GM19328 (cell line): ENCODE data around the gene HINT2.
A peak's percentile ranks its signal among the peaks of the same experiment; 100 is the strongest.

Experiments used
- ATAC-seq: cut with Tn5 transposase; IDR thresholded peaks from one replicate; pipeline ENCODE4 v1.9.1; 2021; ENCODE audit warnings: mild to moderate bottlenecking, moderate library complexity; ENCODE audit not compliant: unreplicated experiment

HINT2 gene

DNA sequence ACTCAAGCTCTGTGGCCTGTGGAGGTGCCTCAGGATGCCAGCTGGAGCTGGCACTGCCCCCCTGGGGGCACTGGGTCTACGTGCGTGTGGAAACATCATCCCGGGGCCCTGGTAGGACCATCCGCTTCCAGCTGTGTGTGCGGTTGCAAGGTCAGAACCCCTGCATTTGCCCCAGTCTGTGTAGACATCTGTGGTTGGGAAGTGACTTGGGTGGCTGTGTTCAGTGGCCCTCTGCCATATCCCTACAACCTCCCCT, 26.7 kb upstream of the HINT2 start:
- no peak for ATAC-seq

DNA sequence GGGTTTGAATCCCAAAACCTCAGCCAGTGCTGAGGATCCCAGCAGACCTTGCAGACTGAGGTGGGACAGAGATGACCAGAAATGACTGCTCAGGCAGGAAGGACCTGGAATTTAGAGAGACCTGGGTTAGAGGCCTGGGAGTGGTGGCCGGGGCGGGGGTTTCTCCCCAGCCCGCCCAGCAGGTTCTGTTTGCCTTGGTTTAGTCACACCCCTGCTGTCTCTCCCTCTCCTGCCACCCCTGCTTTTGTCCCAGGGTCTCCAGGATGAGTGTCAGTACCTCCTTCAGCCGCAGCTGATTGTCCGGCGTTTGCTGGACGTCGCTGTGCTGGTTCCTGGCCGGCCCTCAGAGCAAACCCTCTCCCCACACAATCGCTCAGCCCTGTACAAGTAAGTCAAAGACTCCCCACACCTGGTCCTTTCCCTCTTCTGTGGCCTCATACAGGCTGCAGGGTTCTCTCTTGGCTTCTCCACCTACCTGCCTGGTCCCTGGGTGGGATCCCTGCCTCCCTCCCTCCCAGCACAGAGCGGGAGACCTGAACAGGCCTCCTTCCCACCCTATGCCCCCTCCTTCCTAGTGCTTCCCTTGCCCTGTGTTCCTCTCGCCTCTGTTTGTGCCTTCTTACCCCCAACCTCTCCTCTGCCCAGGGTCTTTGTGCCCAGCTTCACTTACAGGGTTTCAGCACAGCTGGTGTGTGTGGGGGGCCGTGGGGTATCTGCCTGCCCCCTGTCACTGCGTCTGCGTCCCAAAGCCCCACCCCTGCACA, 26.2 kb upstream of the HINT2 start:
- ATAC-seq: no peak

DNA sequence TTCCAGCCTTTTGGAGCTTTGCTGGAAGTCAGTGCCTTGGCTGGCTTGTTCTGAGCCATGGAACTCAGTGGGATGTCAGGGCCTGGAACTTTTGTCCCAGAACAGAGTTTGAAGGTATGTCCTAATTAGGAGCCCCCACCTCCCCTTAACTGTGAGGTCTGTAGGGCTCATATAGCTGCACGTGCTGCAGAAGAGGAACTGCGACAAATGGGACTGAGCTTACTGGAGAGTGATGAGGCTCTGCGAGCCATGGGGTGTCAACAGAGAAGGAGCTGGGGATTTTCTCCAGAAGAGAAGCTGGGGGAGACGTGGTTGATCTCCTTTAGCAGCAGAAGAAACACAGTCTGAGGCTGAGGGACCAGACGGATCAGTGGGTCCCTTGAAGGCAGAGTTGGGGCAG, 25.1 kb upstream of the HINT2 start:
- no peak for ATAC-seq

DNA sequence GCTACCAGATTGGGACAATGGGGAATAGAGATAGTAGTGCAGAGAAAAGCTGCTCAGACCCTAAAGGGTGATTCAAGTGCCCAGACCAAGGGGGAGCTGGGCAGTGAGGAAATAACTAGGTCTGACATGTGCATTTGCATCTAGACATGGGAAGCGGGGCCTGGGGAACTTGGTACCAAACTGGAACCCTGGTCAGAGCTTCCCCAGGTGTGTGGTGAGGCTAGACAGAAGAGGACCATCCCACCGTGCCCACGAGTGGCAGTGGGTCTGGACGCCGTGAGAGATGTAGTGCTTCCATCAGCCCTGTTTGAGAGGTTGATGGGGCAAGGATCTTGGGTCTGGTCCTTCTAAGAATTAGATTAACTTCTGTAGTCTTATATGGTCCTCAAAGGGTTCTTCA, 21.8 kb upstream of the HINT2 start:
- ATAC-seq: no peak

DNA sequence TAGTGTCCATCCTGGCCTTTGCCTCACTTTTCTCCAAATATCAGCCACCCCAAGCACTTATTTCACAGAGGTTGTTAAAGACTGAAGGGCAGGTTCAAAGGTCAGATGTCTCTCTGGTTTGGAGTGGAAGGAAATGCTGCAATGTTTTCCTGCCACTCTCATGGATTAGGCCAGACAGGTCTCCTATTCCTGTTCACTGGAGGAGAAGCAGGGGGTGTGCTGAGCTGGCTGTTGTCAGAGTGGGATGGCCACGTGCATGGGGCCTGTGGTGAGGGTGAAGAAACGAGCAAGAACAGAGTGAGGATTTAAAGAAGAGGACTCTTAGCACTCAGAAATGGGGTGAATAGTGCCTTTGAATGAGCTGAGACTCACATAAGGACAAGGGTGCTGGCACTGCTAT, 20.9 kb upstream of the HINT2 start:
- ATAC-seq: no peak

DNA sequence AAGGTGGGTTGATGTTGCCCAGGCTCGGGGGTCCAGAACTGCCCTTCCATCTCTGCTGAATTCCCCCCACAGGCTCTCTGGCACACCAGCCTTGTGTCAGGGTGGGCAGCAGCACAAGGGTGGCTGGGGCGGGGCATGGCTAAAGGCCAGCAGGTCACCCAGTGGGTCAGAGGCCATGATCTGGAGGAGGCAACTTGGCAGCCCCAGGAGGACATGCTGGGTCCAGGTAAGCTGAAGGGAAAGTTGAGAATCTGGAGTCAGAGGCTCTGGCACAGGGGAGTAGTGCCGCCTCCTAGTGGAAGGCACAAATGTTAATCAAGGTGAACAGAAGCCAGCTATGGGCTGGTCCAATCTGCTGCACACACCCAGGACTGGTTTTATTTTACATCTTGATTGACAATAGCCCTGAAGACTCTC, 20.4 kb upstream of the HINT2 start:
- ATAC-seq: no peak

DNA sequence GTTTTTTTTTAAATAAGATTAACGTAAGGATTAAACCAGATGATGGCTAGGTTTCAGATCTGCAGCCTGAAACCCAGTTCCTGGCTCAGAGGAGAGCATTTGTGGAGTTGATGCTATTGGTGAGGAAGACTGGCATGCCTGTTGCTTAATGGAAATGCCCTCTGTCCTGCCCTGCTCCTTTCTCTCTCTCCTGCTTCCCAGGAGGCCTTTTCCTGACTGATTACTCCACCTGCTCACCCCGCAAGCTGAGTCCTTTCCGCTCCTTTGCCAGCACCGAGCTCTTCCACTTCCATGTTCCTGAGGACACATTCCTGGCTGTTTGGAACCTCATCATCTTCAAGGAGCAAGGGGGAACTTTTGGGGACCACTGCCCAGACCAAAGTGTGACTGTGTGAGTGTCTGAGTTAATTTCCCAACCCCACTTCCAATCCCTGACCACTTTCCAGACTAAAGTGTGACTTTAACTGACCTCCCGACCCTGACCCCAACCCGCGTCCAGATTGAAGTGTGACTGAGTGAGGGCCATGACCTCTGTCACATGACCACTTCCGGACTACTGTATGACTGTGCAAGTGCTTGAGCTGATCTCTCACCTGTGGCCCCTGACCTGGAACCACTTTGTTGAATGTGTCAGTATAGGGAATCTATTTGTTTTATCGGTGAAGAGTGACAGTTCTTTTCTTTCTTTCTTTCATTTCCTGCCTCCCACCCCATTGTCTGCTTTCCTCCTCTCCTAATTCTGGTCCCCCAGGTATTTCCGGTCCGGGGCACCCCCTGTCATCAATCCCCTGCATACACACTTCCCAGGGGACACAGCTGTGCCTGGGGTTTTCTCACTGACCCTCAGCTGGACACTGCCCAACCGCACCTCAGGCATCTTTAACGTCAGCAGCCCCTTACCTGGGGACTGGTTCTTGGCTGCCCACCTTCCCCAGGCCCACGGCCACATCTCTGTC, 19.7 kb upstream of the HINT2 start:
- no peak for ATAC-seq

DNA sequence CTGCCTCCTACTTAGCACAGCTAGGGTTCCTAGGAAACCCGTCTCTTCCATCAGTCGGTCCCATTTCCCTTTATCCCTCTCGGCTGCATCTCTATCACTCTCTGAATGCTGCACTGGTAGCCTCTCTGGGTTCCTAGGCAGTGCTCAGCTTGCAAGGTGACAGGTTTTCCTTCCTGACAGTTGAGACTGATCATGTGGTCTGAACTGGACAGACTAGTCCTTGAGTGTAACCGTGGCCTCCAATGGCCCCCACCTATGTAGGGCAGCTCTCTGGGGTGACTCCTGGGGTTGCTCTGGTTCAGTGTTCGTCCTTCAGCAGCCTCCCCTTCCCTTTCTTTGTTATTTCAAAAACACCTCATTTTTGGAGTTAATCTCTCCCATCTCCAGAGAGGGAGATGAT, 18.0 kb upstream of the HINT2 start:
- no peak for ATAC-seq

DNA sequence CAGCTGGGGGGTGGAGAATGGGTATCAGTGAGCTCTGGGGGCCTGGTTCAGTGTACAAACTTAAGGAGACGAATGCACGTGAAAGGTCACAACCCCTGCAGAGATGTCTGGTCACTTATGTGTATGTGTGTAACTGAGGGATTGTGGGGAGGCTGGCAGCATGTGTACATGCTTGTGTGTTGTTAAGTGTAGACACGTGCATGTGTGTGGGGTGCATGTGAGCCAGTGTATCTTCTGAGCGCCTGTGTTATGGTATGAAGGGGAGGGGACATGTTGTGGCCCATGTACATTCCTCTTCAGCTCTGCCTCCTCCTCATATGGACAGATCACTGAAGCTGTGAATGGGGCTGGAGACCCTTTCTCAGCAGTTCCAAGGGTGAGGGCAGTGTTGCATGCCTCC, 16.2 kb upstream of the HINT2 start:
- ATAC-seq: no peak

DNA sequence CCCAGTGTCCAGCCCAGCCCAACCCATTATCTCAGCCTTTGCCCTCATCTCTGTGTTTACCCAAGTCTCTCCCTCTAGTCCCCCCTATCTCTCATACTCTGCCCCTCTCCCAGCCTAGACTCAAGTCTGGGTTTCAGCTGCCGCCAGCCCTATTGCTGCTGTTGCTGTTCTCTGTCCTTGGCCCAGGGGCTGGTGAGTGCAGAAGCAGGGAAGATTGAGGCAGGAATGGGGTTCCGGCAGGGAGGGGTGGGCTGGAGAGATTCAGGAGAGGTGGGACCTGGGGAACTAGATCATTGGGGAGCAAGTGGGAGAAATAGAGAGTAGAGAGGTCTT, 14.9 kb upstream of the HINT2 start:
- no peak for ATAC-seq

DNA sequence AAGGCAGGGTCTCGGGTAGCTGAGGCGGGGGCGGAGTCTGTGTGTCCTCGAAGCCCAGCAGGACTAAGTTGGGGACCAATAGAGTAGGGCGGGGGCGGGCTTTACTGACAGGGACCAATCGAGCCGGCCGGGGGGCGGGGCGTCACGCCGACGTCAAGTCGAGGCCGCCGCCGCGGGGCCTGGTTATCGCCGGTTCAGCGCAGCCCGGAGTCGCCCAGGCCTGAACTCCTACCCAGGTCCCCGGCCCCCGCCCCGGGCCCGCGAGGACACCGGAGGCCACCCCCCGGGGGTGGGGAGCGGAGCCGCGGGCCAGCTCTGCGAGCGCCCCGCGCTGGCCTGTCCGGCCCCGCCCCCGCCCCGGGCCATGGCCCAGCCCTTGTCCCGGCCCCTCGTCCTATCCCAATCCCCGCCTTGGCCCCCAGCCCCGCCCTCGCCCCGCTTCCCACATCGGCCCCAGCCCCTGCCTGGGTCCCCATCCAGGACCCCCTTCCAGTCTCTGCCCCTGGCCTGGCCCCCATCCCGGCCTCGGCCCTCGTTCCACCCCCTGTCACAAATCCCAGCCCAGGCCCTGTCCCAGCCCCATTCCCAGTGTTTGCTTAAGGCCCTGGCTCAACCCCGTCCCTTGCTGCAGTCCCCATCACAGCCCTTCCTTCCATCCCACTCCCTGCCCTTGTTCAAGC, 14.4 kb upstream of the HINT2 start, which contains the start of gene TMEM8B:
TMEM8B (plus strand) TSS at position 145 of the 680 bp plus-strand sequence; CDS start at position 365, 220 bp downstream.
- peak; percentile 72 for ATAC-seq

DNA sequence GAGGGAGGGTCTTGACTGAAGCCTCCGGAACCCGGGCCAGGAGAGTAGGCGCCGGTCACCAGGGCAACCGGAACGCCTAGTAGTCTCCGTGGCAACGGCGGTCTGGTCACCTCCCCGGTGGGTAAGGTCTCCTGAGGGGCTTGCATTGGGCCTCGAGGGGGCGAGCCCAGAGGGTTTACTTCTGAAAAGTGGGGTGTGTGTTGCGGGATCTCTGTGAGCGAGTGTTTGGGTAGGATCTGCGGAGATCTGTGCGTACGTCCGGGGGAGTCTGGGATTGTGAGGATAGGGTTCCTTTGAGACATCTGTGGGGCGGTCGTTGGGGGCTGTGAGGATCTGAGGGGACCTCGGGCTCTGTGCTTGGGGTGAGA, 13.9 kb upstream of the HINT2 start, which contains the start of gene FAM221B:
FAM221B (minus strand) TSS at position 17 of the 368 bp plus-strand sequence. CDS start 2,571 bp downstream, outside the sequence.
- ATAC-seq: no peak

DNA sequence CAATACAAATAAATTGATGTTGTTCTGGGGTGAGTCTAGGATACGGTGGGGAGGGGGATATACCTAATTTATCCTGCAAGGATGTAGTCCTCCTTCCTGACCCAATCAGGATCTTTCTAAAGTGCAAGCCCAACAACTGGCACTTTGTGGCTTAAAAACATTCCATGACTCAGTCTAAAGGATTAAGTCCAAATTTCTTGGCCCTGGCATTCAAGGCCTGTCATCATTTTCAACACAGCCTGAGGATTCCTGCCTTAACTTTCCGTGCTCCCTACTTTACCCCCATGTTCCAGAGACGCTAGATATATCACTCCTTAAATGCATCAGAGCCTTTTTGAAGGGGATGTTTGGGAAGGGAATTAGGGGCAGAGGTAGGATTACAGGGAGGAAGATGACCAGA, 12.6 kb upstream of the HINT2 start:
- ATAC-seq: no peak

DNA sequence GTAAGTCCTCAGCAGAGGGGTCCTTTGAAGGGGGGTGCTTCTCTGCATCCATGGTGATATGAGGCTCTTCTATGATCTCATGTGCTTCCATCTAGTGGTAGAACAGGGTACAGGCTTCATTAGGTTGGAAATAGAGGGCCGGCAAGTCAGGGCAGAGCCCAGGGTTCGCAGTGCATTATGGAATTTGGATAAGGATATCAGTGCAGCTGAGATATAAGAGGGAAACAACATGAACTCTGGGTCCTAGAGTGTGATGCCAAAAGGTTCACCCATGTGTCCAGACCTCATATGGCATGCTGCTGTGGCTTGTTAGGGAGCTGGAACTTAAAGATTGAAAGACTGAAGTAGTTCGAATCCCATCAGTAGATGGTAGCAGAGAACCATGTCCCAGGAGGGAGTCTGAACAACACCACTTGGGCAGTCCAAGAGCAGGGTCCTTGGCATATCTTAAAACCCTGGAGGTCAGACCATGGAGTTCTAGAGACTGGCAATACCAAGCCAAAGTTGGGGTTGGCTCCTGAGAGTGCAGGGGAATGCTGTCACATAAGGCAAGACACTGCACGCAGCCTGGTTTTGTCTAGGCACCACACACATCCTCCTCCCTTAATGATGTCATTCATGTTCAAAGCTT, 11.3 kb upstream of the HINT2 start:
- no peak for ATAC-seq

DNA sequence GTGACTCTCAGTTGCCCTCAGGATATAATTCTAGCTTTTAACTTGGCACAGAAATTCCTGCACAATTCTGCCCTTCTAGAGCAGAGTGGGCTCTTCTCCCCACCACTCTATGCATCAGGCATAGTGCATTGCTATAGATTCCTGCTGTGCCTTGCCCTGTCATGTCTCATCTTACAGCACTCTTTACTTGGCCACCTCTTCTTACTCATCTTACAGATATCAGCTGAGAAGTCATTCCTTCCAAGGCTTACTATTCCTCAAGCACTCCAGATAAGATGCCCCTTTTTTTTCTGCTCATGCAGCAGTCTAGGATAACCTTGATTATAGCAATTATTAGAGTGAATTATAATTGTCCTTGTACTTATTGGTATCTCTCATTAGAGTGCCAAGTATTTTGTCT, 8.1 kb upstream of the HINT2 start:
- no peak for ATAC-seq

DNA sequence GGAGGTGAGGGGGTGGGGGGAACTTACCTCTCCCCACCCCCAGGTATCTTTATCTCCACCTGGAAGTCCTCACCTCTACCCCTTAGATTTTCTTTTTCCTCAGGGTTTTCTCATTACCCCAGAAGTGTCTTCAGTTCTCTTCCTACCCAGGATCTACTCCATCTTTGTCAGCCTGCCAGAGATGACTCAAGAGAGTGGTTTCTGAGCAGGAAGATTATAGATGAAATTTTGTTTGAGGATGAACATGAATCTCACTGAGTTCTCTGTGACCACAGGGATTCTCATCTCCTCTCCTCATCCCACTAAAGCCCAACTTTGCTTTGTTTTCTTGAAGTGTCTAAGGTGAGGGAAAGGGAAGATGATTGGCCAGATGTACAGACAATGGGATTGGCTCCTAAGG, 5.2 kb upstream of the HINT2 start:
- no peak for ATAC-seq

DNA sequence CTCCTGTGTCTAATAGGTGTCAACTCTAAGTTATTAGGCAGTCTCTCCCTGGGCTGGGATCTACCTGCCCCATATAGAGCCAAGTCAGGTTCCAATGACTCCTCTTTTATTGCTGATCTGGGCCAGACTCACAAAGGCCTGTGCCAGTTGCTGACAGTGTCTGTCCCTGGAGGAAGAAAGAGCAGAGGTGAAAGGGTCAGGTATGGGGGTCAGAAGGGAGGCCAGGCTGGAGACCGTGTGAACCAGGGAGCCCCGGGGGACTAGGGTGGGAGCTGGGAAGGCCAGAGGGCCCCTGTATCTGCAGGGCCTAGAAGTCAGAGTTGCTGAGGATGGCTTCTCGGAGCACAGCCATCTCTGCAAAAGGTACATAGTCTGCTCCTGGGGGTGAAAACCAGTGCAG, 3.5 kb upstream of the HINT2 start:
- ATAC-seq: no peak

DNA sequence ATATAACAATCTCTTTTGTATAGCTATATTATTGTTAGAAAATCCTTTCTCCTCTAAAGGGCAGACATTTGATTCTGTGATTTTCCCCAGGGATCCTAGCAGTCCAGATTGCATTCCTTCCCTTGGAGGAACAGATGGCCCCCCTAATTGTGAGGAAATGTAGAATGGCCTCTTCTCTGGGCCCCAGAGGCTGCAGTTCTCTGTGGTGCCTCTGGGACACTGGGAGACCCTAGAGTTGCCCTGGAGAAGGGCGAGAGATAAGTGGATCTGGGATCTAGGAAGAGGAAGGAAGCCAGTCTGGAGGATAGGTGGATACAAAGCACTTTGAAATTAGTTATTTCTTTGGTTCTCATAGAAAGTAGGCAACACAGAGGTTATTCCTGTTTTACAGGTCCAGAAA, 1.9 kb upstream of the HINT2 start:
- no peak for ATAC-seq

DNA sequence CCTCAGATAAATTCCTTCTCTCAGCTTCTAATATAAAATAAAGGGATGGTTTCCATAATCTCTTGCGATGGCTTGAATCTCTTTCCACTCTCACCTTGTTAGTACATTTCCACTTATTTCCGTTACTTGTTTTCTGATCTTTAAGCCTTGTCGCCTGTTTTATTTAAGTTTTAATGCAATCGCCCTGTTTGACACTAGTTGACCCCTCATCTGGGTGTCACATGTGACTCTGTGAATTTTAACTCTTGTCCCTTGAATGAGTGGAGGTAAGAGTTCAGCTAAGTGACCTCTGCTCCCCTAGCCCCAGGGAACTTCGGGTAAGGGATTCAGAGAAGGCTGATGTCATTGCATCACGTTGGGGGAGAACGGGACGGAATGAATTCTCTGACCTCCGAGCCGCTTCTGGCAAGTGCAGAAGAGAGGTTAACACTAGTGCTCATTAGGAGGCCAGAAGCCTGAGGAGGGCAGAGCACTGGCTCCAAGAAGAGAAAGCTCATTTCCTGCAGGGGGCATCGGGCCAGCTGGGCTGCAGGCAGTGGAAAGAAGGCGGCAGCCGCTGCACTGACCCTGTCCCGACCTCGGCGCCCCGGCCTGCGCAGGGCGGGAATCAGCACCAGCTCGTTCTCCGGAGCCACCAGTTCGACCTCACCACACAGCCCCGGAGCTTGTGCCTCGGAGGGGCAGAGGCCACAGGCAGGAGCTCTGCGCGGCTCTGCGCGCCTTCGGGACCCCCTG, 569 bp downstream of the HINT2 start:
- ATAC-seq: peak; percentile 3

DNA sequence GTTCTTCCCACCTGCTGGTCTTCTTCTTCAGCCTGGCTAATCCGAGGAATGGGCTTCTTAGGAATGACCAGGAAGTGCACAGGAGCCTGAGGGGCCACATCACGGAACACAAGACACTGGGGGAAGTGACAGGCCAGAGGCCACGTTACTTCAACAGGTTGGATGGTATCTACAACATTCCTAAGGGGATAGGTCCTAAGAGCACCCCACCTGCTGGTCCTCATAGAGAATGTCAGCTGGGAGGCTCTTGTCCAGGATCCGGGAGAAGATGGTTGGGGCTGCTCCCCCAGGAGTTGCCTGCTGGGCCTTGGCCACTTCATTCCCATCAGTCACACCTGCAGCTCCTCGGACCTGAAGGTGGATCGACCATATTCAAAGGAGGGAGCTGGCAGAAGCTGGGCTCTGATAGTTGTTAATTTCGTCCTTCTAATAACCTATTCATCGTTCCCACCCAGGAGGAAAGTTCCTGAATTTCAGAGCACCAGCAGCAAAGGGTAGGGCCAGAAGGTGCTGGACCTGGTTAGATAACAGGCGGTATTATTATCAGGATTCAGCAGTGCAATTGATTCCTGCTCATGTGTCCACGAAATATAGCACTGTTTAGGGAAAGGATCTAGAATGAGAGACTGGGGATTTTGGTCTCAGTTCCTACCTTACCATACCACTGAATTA, 1.3 kb downstream of the HINT2 start:
- no peak for ATAC-seq
